H54 (cell line): ENCODE results near the gene AP2A2.
"Not testable (repeated sequence)": the region's sequence is repeated elsewhere in the genome, so short reads cannot be mapped to it uniquely, and the experiment has no call there.

Source experiments
- DNase-seq: peaks from one replicate; pipeline ENCODE4 v3.0.0; 2011; ENCODE audit warnings: low spot score, mixed read lengths; ENCODE audit not compliant: insufficient read length
- FAIRE-seq: peaks from 3 replicates; lab custom pipeline; 2011; peaks lifted over from hg19 to GRCh38; lab: Jason Lieb, UNC
- POLR2A ChIP-seq: IDR thresholded peaks from 2 replicates; pipeline ENCODE4 v1.6.1; 2011; ENCODE audit warnings: low read depth, mild to moderate bottlenecking, low read length

AP2A2 gene

DNA sequence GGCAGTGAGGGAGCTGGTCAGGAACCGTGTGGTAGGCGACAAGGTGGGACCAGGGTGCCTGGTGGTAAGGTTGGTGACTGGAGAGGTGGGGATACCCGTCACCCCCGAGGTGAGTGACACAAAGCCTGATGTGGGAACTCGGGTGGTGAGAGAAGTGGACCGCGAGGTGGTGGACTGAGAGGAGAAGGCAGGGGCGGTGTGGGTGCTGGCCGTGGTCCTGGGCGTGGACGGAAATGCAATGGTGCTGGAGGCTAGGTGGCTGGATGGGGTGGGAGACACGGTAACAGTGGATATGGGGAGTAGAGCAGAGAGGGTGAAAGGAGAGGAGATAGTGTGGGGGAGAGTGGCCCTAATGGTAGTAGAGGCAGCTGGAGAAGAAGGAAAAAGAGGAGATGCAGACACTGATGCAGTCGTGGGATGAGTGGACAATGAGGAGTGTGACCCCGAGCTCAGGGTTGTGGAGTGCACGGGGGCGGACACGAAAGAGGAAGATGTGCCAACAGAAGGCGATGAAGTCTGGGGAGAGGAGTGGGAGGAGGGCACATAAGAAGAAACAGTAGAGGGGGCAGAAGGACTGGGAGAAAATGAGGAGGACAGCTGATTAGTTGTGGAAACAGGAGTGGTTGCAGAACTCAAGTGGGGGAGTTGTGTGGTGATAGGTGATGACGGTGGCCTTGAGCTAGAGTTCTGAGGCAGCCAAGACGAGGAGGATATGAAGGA is 90.3 kb downstream of the AP2A2 start:
- DNase-seq (no peak), FAIRE-seq (no peak)
- TF ChIP-seq POLR2A, result no peak

DNA sequence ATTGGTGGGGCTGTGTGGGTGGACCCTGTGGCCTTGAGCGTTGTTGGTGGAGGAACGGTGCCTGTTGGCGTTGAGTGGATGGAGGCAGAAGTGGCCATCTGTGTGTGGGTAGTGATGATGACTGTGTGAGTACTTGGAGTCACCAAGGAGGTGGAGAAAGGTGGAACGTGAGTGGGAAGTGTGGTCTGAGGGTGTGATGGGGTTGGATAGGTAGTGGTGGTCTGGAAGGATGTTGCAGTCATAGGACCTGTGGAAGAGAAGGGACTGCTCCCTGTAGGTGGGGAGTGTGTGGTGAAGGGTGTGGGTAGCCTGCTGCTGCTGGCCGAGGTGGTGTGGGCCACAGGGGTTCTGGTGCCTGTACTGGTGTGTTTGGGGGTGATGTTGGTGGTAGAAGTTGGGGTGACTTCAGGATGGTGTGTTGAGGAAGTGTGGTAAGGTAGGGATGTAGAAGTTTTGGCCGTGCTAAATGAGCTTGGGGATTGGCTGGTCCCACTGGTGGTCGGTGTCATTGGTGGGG is 91.0 kb downstream of the AP2A2 start:
- FAIRE-seq, DNase-seq: not testable (repeated sequence)

DNA sequence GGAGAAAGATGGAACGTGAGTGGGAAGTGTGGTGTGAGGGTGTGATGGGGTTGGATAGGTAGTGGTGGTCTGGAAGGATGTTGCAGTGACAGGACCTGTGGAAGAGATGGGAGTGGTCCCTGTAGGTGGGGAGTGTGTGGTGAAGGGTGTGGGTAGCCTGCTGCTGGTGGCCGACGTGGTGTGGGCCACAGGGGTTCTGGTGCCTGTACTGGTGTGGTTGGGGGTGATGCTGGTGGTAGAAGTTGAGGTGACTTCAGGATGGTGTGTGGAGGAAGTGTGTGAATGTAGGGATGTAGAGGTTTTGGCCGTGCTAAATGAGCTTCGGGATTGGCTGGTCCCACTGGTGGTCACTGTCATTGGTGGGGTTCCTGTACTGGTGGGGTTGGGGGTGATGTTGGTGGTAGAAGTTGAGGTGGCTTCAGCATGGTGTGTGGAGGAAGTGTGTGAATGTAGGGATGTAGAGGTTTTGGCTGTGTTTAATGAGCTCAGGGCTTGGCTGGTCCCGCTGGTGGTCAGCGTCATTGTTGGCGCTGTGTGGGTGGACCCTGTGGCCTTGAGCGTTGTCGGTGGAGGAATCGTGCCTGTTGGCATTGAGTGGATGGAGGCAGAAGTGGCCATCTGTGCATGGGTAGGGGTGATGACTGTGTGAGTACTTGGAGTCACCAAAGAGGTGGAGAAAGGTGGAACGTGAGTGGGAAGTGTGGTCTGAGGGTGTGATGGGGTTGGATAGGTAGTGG is 91.8 kb downstream of the AP2A2 start:
- FAIRE-seq (no peak), DNase-seq (no peak)
- TF ChIP-seq POLR2A, result no peak

DNA sequence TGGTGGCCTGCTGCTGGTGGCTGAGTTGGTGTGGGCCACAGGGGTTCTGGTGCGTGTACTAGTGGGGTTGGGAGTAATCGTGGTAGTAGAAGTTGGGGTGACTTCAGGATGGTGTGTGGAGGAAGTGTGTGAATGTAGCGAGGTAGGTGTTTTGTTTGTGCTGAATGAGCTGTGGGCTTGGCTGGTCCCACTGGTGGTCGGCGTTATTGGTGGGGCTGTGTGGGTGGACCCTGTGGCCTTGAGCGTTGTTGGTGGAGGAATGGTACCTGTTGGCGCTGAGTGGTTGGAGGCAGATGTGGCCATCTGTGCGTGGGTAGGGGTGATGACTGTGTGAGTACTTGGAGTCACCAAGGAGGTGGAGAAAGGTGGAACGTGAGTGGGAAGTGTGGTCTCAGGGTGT is 92.4 kb downstream of the AP2A2 start:
- DNase-seq (no peak), FAIRE-seq (no peak)
- TF ChIP-seq POLR2A, result no peak

DNA sequence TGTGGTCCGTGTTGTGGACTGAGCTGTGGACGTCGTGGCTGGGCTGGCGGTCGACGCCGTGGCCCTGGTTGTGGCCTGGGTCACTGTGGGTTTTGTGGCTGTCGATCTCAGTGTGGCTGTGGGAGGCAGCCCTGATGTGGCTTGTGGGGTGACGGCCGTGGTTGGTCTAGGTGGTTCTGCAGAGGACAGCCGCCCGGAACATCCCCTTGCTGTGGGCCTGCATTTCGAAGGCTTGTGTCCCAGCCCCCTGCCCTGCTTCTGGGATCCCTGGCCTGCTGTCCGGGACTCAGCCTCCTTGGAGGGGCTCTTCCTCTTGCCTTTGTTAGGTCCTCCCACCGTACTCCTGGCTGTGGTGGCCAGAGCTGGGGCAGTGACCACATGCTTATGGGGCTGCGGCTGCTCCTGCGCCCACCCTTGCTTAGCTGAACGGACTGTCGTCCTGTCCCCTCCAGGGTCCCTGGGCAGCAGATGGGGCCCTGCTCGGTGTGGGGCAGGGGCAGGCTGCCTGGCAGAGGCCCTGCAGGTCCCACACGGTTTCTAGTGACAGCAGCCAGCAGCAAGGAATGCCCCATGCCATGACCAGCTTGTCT is 93.7 kb downstream of the AP2A2 start:
- FAIRE-seq (no peak), DNase-seq (no peak)
- TF ChIP-seq POLR2A, result no peak

DNA sequence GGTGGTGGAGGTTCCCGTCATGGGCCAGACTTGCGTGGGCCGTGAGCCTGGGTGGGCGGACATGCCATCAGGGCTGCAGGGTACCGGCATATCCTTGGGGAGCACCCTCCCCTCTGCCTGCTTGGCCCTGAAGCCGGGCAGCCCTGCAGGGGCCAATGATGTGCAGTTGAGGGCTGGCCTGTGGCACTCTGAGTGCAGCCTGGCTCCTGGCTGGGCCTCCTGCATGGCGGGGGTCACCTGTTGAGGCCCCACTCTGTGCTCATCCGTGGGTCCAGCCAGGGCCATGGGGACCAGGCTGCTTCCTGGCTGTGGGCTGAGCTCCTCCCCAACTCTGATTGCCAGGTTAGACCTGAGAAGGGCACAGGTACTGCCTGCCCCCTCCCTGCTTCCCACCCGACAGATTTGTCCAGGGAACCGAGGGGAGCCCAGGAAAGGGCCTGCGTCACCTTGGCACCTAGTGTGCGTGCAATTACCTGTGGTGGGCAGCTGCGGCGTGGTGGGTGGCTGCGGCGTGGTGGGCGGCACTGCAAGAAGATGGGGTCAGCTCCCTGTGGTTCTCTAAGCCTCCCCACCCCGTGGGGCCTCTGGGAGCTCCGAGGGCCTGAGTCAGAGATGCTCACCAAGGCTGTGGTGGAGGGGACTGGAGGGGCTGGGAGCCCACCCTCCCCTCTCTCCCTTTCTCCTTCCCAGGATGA is 94.7 kb downstream of the AP2A2 start:
- FAIRE-seq (no peak), DNase-seq (no peak)
- no peak for TF ChIP-seq POLR2A

DNA sequence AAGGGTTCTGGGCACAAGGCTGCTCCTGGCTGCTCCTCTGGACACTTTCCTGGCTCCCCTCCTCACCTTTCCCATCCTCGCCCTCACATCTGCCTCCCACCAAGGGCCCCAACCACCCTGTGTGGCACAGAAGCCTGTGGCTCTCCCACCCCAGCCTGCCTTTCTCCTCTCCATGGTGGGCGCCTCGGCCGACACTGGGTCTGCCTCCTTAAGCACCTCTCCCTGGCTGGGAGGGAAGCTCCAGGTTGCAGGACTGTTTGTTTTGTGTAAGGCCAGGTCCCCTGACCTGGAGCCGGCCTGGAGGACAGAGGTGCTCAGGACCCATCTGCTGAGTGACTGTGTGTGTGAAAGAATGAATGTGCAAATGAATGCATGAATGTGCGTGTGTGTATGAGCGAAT is 96.7 kb downstream of the AP2A2 start:
- 0 out of 2 replicates have a peak, but pooled peaks have one; percentile 13 for TF ChIP-seq POLR2A
- DNase-seq (no peak), FAIRE-seq (no peak)

DNA sequence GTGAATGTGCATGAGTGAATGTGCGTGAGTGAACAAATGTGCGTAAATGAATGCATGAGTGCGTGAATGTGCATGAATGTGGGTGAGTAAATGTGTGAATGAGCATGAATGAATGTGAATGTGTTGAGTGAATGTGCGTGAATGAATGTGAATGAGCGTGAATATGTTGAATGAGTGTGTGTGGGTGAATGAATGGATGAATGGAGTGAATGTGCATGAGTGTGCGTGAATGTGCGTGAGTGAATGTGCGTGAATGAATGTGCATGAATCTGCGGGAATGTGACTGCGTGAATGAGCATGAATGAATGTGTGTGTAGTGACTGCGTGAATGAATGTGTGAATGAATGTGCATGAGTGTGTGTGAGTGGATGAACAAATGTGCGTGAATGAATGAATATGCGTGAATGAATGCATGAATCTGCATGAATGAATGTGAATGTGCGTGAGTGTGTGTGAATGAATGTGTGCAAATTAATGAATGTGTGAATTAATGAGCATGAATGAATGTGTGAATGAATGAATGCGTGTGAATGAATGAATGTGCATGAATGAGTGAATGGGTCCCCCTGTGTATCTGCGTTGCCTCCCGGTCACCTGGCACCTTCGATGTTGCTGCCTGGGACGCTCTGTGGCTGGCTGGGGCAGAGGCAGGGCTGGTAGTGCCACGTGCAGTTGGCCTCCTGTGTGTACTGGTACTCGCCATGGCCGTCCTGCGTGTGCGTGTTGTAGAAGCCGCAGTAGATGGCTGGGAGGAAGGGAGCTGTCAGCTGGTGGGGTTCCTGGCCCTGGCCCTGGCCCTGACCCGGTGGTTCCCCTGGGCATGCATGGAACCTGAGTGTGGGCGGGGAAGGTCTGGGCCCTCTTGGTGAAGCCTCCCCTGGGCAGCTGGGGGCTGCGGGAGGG is 97.5 kb downstream of the AP2A2 start:
- DNase-seq (no peak), FAIRE-seq (no peak)
- no peak for TF ChIP-seq POLR2A

DNA sequence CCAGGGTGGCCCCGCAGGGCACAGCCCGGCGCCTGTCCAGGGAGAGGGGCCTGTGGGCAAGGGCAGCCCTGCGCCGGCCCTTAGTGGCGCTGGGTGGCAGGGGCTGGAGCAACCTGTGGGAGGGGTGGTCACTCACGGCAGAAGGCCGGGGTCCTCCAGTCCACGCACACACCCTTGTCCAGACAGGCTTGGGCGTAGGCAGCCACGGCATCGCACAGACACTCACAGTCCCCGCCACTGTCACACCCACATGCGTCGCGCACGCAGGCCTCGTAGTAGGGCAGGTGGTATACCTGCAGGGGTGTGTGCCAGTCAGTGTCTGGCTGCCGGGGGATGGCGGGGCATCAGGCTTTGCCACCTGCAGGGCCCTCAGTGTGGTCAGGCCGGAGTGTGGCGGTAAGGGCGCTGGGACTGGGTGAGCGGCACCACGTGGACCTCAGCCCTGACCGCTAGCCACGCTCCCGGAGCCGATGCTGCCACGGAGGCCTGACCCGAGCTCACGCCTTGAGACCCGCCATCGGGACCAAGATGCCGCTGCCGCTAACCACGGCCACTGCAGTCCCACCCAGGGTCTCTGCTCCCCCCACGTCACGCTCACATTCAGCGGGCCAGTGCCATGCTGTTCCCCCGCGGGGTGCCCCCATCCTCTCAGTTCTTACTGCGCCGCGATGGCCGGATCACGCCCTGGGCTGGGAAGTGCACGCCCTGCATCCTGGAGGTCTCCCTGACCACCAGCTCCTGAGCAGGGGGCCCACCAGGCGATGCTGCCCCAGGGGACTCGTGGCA is 98.3 kb downstream of the AP2A2 start:
- no peak for FAIRE-seq
- no peak for DNase-seq
- TF ChIP-seq POLR2A, result no peak

DNA sequence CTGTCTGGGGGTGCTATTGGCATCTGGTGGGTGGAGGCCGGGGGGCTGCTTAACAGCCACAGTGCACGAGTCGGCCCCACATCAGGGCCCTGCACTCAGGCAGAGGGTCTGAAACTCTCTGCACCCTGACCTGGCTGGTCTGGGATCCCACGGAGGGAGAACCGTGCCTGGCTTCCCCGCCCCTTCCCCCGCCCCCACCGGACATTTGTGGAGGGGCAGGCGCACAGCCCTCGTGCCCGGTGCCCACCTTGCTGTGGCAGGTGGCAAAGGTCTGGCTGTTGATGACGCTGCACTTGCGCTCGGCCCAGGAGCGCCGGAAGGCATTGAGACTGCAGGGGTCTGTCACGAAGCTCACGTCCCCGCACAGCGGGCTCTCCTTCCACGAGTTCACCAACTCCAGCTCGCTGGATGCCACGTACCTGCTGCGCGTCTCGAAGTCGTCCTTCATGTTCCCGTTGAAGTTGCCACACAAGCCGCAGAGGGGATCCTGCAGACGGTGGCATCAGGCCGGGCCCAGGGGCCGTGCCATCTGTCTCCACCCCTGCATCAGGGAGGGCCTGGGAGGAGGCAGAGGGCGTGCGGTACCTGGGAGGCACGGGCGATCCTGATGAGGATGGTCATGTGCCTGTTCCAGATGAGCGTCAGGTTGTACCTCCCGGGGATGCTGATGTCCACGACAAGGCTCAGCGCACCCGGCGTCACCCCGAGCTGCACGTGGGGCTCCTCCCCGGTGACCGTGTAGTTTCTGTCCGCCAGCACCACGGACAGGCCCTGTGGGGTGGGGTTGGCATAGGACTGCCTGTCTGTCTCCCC is 99.1 kb downstream of the AP2A2 start:
- TF ChIP-seq POLR2A, result no peak
- no peak for FAIRE-seq
- no peak for DNase-seq

DNA sequence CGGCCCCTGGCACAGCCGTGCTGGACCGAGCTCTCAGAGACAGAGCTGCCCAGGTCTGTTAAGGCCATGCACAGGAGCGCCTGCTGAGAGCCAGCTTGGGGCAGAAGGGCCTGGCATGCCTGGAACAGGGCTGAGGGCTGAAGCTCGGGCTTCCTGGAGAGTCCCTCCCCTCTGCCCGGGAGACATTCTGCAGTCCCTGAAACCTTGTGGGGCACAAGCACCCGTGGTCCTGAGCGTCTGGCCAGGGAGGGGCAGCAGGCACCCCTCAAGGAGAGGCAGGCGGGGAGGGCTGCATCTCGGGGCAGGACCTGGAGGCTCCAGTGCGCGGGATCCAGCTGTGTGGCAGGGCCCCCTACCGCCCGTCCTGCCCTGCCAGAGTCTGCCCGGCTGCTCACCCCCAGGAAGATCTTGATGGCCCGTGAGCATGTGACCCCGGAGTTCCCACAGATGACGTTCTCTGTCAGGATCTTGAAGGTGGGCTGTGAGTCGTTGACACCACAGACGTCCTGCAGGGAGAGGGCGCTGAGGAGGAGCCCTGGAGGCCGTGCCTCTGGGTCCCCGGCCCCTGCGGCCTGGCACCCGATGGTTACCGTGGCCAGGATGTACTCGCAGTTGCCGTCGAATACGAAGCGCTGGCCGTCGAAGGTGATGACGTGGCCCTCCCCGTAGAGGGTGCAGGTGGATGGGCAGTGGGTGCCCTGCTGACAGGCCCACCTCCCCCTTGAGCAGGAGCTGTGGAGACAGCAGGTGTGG is 99.9 kb downstream of the AP2A2 start:
- FAIRE-seq (no peak), DNase-seq (no peak)
- no peak for TF ChIP-seq POLR2A
